Activated naive CD8-positive, alpha-beta T cell treated with anti-CD3 and anti-CD28 coated beads, Interleukin-2, amount 50 U/mL, for 24 hours (primary cell): Measurements from ENCODE around the gene PYGM.

Source experiments
- ATAC-seq: fragments of 150-1000 bp; cut with Tn5 transposase; one replicate; pipeline ENCODE4 v1.10.0; 2021
- DNase-seq: peaks from one replicate; pipeline ENCODE4 v3.0.0; 2021
- H3K27ac Mint-ChIP-seq: one replicate; pipeline ENCODE4 v1.8.0; 2021; ENCODE audit warnings: mild to moderate bottlenecking, mixed read lengths
- H3K27me3 Mint-ChIP-seq: one replicate; pipeline ENCODE4 v1.8.0; 2021; ENCODE audit warnings: mixed read lengths
- H3K36me3 Mint-ChIP-seq: one replicate; pipeline ENCODE4 v1.8.0; 2021; ENCODE audit warnings: low read depth, mixed read lengths
- H3K4me1 Mint-ChIP-seq: one replicate; pipeline ENCODE4 v1.8.0; 2021; ENCODE audit warnings: mixed read lengths
- H3K4me3 Mint-ChIP-seq: one replicate; pipeline ENCODE4 v1.8.0; 2021; ENCODE audit warnings: mild to moderate bottlenecking, moderate library complexity, mixed read lengths
- H3K9me3 Mint-ChIP-seq: one replicate; pipeline ENCODE4 v1.8.0; 2021; ENCODE audit warnings: mixed read lengths

PYGM gene

GRCh38 chr11:64728757-64729365, 30.9 kb downstream of the PYGM start:
- Mint-ChIP-seq H3K4me1 (peaks cover 12% of the 10 kb centered on the region), H3K36me3 (peaks cover 2% of the 10 kb centered on the region), H3K27me3 (no peaks in the 10 kb centered on the region), H3K9me3 (no peaks in the 10 kb centered on the region), H3K4me3 (no peak overlapping the region), H3K27ac (no peak overlapping the region)
- no peak for DNase-seq
- ATAC-seq, result no peak

- H3K4me1 Mint-ChIP-seq, result peaks cover 11% of the 10 kb centered on the region
- no peak overlapping the region for H3K4me3 Mint-ChIP-seq
- H3K27me3 Mint-ChIP-seq, result peaks cover 5% of the 10 kb centered on the region
- no peaks in the 10 kb centered on the region for H3K9me3 Mint-ChIP-seq
- no peak for ATAC-seq
- DNase-seq, result no peak
- peaks cover 2% of the 10 kb centered on the region for H3K36me3 Mint-ChIP-seq
- no peak overlapping the region for H3K27ac Mint-ChIP-seq
Observed at GRCh38 chr11:64726867-64727530, 32.8 kb downstream of the PYGM start.

- H3K36me3 Mint-ChIP-seq, result peaks cover 2% of the 10 kb centered on the region
- H3K27ac Mint-ChIP-seq, result no peak overlapping the region
- ATAC-seq (no peak), DNase-seq (no peak)
- H3K9me3 Mint-ChIP-seq, result no peaks in the 10 kb centered on the region
- H3K4me1 Mint-ChIP-seq, result peaks cover 11% of the 10 kb centered on the region
- no peak overlapping the region for H3K4me3 Mint-ChIP-seq
- H3K27me3 Mint-ChIP-seq, result peaks cover 12% of the 10 kb centered on the region
Observed at GRCh38 chr11:64726211-64726641, 33.5 kb downstream of the PYGM start.

GRCh38 chr11:64724863-64725532, 34.8 kb downstream of the PYGM start:
- Mint-ChIP-seq H3K27ac (no peak overlapping the region), H3K9me3 (no peaks in the 10 kb centered on the region), H3K27me3 (peaks cover 20% of the 10 kb centered on the region), H3K4me3 (no peak overlapping the region), H3K36me3 (no peaks in the 10 kb centered on the region), H3K4me1 (peaks cover 11% of the 10 kb centered on the region)
- DNase-seq, result no peak
- ATAC-seq, result no peak

GRCh38 chr11:64723907-64724862, 35.6 kb downstream of the PYGM start:
- Mint-ChIP-seq H3K9me3 (no peaks in the 10 kb centered on the region), H3K4me1 (peaks cover 11% of the 10 kb centered on the region), H3K27me3 (peaks cover 23% of the 10 kb centered on the region), H3K36me3 (no peaks in the 10 kb centered on the region), H3K27ac (peak overlapping the region; percentile 31), H3K4me3 (peak overlapping the region; percentile 59)
- DNase-seq (no peak), ATAC-seq (no peak)

GRCh38 chr11:64723117-64723906, 36.5 kb downstream of the PYGM start, which contains the start of gene NRXN2:
TSS of gene NRXN2 (minus strand) at chr11:64723197. CDS start at chr11:64713699, 9,498 bp downstream.
- Mint-ChIP-seq H3K36me3 (no peaks in the 10 kb centered on the region), H3K27ac (peak within 1 kb of the TSS; percentile 31), H3K4me3 (peak within 1 kb of the TSS; percentile 59), H3K27me3 (peaks cover 24% of the 10 kb centered on the region), H3K9me3 (no peaks in the 10 kb centered on the region), H3K4me1 (peaks cover 14% of the 10 kb centered on the region)
- DNase-seq (peak; percentile 87), ATAC-seq (peak; percentile 98)

GRCh38 chr11:64722141-64723065, 37.4 kb downstream of the PYGM start:
- Mint-ChIP-seq H3K27me3 (peaks cover 30% of the 10 kb centered on the region), H3K9me3 (no peaks in the 10 kb centered on the region), H3K4me3 (peak overlapping the region; percentile 17), H3K36me3 (no peaks in the 10 kb centered on the region), H3K27ac (no peak overlapping the region), H3K4me1 (peaks cover 14% of the 10 kb centered on the region)
- ATAC-seq (no peak), DNase-seq (no peak)

- Mint-ChIP-seq H3K4me1 (peaks cover 15% of the 10 kb centered on the region), H3K9me3 (no peaks in the 10 kb centered on the region), H3K36me3 (no peaks in the 10 kb centered on the region), H3K4me3 (no peak overlapping the region), H3K27ac (no peak overlapping the region), H3K27me3 (peaks cover 37% of the 10 kb centered on the region)
- no peak for ATAC-seq
- no peak for DNase-seq
Observed at GRCh38 chr11:64721359-64721699, 38.4 kb downstream of the PYGM start.

GRCh38 chr11:64720640-64721358, 39.0 kb downstream of the PYGM start:
- Mint-ChIP-seq H3K9me3 (no peaks in the 10 kb centered on the region), H3K27me3 (peaks cover 41% of the 10 kb centered on the region), H3K4me1 (peaks cover 17% of the 10 kb centered on the region), H3K4me3 (no peak overlapping the region), H3K27ac (no peak overlapping the region), H3K36me3 (no peaks in the 10 kb centered on the region)
- no peak for ATAC-seq
- no peak for DNase-seq

GRCh38 chr11:64720167-64720566, 39.6 kb downstream of the PYGM start:
- peaks cover 45% of the 10 kb centered on the region for H3K27me3 Mint-ChIP-seq
- ATAC-seq, result no peak
- H3K27ac Mint-ChIP-seq, result no peak overlapping the region
- no peak for DNase-seq
- H3K9me3 Mint-ChIP-seq, result no peaks in the 10 kb centered on the region
- H3K4me3 Mint-ChIP-seq, result no peak overlapping the region
- peaks cover 18% of the 10 kb centered on the region for H3K4me1 Mint-ChIP-seq
- H3K36me3 Mint-ChIP-seq, result no peaks in the 10 kb centered on the region

GRCh38 chr11:64719406-64719805, 40.4 kb downstream of the PYGM start:
- H3K36me3 Mint-ChIP-seq, result no peaks in the 10 kb centered on the region
- H3K27ac Mint-ChIP-seq, result no peak overlapping the region
- no peak overlapping the region for H3K4me3 Mint-ChIP-seq
- DNase-seq (no peak), ATAC-seq (no peak)
- peaks cover 52% of the 10 kb centered on the region for H3K27me3 Mint-ChIP-seq
- H3K9me3 Mint-ChIP-seq, result no peaks in the 10 kb centered on the region
- peaks cover 20% of the 10 kb centered on the region for H3K4me1 Mint-ChIP-seq

- ATAC-seq (no peak), DNase-seq (no peak)
- Mint-ChIP-seq H3K27ac (no peak overlapping the region), H3K36me3 (no peaks in the 10 kb centered on the region), H3K27me3 (peaks cover 59% of the 10 kb centered on the region), H3K4me1 (peaks cover 18% of the 10 kb centered on the region), H3K4me3 (no peak overlapping the region), H3K9me3 (no peaks in the 10 kb centered on the region)
Observed at GRCh38 chr11:64718780-64719124, 41.0 kb downstream of the PYGM start.
